ENCODE results near the gene RINT1.
"Not testable (repeated sequence)": the region's sequence is repeated elsewhere in the genome, so short reads cannot be mapped to it uniquely, and the experiment has no call there.

Gene RINT1

DNA sequence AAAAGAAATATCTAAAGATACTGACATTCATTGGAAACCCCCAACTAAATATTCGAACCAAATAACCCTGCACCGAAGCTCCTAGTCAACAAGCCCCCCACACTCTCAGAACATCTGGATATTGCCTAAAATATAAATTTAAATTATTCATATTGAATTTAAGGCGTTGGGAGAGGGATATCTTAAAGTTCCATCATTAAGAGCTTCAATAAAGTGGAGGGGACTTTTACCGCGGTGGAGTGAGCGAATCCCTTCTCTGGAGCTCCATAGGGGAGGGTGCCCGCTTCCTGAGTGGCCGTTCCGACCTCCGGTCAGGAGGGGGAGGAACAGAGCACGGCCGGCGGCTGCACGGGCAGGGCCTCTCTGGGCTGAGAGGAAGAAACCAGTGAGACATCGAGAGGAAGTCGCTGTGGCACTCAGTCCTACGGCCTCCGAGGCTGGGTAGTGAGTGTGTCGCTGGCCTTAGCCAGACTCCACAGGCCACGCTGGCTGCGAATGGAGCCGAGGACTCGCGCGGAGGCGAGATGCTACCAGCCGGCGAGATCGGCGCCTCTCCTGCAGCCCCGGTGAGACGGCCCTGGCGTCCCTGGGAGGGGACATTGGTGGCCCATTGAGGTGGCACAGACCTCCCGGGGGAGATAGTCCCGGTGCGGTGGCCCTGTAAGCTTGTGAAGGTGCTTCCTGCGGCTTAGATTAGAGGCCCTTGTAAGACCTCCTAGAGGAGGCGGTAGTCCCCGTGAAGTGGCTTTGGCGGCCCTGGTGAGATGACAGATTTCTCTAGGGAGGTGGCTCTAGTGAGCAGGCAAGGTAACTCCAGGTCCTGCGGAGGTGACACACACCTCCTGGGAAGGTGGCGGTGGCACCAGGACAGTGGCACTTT lies at the start of gene RINT1:
Gene RINT1, plus strand, starts transcription at position 410 of the 880 bp plus-strand sequence. Its CDS starts 115 bp downstream, at position 525.
- DNase-seq (ENCODE audit: low read depth): peak; percentile 50

DNA sequence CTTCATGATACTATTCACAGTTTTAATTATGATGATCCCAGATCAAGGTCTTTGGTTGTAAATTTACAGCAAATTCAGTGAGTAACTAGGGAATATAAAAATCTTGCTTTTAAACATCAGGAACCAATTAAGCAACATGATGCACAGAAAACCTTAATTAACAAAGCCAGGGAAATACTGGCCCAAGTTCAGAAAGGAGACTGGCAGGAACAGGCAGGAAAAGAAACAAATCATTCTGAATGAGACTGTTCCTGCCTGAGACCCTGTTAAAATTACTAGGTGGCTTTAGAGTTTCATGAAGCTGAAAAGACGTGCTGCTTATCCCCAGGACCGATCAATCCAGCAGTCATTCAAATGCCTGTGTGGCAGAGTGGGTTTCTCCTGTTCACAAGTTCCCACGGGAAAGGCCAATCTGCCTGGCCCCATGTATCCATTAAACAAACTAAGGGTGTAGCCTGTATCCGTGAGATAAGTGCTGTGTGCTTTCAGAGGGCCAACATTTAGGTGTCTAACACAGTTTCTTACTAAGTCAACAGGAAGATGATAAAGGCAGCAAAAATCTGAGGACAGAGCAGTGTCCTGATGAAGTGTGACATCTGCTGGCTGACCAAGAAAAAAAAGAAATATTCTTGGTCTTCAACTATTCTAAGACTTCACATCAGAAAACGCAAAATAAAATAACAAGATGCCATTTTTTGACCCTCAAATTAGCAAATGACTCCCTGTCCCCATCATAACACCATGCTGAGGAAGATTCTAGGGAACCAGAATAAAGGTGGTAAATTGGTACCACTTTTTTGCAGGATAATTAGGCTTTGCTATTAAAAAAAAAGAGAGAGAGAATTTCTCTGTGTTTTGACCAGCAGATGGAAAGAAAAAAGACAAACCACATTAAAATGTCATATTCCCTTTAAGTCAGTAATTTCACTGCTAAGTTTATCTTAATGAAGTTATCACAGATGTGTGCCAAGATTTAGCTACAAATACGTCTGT lies 44.1 kb upstream of the RINT1 start:
- DNase-seq (ENCODE audit: low read depth): peak; percentile 41

DNA sequence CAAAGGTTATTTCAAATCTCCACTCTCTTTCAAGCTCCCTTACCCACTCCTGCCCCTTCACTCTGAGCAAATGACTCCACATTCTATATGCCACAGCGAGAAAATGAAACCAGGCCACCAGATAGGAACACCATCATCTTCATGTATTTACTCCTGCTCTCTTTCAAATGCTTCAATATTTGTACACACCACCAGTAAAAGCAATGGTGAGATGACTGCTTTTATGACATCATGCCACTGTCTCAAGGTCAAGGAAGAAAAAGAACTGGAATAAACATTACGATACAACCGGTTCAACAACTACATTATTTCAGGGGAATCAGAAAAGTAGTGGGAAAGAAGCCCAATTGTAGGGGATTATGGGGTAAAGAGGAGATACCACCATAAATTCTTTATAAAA lies 42.6 kb upstream of the RINT1 start:
- no peak for DNase-seq (ENCODE audit: low read depth)

DNA sequence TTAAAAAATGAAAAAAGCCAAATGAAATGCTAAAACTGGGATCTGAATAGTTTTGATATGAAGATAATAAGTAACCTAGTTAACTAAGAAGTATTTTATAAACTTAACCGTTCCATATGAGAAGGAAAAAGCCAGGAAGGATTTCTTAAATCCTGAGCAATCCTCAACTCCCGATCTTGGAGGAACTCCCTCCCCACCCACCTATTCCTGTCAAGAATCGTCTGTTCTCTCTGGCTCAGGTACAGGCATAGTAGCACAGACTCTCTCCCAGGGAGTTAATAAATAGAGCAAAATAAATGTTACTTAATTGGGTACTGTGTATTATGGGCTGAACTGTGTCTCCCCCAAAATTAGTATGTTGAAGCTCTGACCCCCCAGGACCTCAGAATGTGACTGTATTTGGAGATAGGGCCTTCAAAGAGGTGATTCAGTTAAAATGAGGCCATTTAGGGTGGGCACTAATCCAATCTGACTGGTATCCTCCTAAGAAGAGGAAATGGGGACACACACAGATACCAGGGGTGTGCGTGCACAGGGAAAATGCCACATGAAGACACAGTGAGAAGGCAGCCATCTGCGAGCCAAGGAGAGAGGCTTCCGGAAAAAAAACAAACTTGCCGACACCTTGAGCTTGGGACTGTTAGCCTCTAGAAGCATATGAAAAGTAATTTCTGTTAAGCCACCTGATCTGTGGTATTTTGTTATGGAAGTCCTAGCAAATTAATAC lies 38.6 kb upstream of the RINT1 start:
- no peak for DNase-seq (ENCODE audit: low read depth)

DNA sequence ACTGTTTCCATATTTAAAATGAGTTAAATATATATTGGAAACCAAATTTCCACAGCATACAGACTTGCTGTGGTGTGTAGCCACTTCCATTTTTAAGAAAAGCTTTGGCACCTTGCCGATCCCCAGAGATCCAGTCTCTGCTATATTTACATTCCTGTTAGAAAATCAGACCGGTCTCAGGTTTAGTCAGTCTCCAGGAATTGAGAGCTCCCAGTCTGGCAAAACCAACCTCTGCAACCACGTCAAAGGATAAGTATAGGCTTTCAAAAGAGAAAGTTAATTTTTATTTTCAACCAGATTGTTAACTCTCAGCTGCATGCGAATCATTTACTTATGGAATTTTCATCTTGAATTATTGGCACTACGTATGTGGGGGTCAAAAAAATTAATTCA lies 38.1 kb upstream of the RINT1 start:
- peak; percentile 61 for DNase-seq (ENCODE audit: low read depth)

DNA sequence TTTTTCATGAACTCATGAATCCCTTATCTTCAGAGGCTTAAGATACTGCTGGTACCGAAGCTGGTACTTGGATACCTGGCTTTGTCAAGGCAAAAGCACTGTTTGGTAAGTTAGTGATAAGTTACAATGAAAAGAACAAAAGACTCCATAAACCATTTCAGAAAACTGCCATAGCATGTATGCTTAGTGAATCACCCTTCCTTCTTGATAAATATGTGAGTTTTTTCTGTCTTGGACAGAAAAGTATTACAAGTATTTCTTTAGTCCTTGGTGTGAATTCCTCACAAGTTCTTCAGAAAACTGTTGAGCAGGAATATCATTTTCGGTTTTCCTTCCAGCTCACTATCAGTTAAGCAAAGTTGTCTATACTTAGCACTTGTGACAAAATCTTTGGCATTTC lies 35.5 kb upstream of the RINT1 start:
- no peak for DNase-seq (ENCODE audit: low read depth)

DNA sequence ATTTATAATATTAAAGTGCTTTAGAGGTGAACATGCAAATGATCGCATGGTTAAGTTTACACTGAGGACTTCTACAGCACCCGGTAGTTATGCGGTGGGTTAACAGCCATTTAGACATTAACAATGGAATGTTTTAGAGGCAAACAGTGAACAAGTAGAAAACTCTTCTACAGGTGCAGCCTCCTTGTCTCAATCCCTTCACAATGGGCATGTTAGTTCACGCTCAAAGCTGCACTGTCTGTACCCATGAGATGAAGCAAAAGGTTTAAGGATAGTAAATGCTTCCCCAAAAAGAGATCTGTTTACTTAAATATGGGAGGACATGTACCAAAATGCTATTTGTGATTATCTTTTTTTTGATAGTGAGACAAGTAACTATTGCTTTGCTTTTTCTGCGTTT lies 35.0 kb upstream of the RINT1 start:
- no peak for DNase-seq (ENCODE audit: low read depth)

DNA sequence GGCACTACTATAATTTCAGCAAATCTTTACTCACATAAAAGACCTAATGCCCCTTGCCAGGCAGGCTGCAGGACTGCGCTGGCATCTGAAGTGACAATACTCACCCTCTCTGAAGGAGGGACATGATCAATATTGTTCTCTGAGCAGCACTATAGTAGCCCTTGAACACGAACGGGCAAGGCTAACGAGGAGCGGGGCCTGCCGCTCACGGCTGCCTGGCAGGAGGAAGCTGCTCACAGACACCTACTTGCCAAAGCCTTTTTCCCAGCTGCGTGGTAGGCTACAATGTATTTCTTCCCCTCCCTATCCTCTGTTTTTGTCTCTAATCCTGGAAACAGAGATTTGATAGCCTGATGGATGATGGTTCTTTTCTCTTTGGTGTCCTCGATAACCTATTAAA lies 29.8 kb upstream of the RINT1 start:
- no peak for DNase-seq (ENCODE audit: low read depth)

DNA sequence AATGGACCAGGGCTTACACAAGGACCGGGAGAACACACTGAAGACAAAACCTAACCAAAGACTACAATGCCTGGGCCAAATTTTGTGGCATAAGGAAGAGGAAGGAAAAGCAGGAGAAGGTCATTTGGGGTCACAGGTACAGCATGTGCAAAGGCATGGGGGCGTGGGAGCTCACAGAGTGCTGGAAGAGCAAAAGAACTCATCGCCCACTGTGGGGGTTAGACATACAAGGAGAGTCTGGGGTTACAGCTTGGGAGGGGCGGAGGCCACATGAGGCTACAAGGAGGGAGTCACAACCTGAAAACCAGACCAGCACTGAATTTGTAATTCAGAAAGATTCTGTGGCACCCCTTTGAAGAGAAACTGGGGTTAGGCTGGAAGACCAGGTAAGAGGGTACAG lies 19.6 kb upstream of the RINT1 start:
- no peak for DNase-seq (ENCODE audit: low read depth)

DNA sequence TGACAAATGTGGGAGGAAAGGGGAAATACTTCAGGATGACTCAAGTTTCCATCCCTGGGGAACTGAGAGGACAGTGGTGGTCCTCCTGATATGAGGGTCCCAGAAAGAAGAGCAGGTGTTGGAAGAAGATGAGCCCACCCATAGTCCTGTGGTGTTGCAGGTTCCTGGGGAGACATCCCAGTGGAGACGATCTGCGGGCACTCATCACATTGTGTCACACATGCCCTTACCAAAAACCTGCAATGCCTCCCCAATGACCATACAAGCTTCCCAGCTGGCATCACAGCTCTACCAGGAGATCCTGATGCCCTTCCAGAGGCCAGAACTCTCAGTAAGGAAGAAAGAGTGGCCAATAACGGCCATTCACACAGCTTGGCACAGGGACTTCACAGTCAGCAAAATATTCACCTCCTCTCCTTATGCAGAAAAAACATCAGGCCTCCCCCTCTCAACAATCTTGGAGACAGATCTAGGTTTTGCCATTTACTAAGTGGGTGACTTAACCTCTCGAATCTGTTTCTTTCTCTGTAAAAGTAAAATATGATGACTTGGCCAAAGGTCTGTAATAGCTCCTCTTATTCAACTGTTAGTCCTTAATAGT lies 19.0 kb upstream of the RINT1 start:
- DNase-seq (ENCODE audit: low read depth): no peak

DNA sequence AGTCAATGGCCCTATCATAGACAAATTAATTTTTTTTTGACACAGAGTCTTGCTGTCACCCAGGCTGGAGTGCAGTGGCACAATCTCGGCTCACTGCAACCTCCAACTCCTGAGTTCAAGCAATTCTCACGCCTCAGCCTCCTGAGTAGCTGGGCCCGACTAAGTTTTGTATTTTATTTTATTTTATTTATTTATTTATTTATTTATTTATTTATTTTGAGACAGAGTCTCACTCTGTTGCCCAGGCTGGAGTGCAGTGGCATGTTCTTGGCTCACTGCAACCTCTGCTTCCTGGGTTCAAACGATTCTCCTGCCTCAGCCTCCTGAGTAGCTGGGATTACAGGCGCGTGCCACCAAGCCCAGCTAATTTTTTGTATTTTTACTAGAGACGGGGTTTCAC lies 16.4 kb upstream of the RINT1 start:
- DNase-seq (ENCODE audit: low read depth): not testable (repeated sequence)

DNA sequence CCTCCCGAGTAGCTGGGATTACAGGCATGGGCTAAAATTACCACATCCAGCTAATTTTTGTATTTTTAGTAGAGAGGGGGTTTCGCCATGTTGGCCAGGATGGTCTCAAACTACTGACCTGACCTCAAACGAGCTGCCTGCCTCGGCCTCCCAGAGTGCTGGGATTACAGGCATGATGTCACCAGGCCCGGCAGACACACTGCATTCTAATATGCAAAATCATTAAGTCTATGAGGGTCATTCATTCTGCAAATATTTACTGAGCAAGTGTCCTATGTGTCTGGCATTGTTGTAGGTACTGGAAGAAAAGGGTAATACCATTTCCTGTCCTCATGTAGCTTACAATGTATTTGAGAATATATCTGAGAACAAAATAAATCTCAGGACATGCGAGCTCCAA lies 12.6 kb upstream of the RINT1 start:
- no peak for DNase-seq (ENCODE audit: low read depth)

DNA sequence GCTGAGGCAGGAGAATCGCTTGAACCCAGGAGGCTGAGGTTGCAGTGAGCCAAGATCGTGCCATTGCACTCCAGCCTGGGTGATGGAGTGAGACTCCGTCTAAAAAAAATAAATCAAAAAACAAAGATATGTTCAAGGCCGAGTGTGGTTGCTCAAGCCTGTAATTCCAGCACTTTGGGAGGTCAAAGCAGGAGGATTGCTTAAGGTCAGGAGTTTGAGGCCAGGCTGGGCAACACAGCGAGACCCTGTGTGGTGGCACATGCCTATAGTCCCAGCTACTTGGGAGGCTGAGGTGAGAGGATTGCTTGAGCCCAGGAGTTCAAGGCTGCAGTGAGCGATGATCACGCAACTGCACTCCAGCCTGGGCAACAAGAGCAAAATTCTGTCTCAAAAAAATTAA lies 11.4 kb upstream of the RINT1 start:
- not testable (repeated sequence) for DNase-seq (ENCODE audit: low read depth)

DNA sequence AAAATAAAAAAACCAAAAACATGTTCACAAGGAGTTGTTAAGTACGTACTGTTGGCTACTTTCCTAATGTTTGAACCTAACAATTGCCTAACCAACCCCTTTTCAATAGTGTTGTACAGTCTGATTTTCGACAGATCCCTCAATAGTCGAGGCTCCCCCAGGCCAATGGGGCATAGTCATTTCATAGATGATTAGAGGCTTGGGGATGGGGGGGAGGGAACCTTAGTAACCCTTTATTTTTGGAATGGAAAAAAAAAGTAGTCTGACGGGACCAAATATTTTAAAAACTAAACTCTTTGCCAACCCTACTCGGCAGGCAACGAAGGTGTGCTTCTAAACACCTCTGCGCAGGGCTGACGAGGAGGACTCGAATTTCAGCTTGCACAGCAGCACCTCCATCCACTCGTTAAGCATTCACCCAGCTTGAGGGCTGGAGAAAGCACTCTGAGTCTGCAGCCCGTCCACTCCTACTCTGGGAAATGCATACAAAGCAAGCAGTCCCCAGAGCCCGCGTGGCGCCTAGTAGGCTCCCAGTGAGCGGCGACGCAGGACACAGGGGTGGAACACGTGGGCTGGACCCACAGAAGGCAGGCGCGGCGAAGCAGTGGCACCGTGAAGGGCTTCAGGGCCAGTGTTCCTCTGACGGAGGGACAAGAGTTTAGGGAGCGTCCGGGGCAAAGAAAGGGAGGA lies 10.8 kb upstream of the RINT1 start:
- no peak for DNase-seq (ENCODE audit: low read depth)

DNA sequence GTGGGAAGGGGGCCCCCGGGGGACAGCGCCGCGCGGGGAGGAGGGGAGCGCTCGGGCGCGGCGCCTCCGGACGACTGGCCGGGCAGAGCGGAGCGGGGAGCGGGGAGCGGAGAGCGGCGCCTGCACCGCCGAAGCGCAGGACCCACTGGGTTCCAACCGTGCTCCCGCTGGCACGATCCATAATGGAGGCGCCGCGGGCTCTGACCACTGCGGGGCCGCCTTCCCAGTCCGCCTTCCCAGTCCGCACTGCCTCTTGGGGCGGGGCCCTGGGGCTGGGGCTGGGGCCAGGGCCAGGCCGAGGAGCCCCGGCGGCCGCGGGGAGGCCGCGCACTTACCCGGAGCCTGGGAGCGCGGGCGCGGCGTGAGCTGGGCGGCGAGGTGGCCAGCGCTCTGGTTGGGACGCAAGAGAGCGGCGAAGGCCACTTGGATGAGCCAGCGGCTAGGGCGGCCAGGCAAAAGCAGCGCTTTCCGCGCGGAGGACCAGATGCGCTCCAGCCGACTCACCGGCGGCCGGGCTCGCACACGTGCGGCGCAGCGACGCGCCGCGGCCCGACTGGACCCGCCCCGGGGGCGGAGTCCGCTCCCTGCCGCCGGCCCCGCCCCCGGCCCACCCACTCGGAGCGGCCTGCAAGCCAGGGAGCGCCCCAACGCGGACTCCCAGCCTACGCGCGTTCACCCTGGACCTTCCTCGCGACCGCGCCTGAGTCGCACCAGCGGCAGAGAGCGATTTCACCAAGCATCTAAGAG lies 10.1 kb upstream of the RINT1 start, which contains the start of gene PUS7:
Gene PUS7, minus strand, starts transcription at position 555 of the 747 bp plus-strand sequence. CDS start 13,759 bp downstream, outside the sequence.
- DNase-seq (ENCODE audit: low read depth): peak; percentile 40

DNA sequence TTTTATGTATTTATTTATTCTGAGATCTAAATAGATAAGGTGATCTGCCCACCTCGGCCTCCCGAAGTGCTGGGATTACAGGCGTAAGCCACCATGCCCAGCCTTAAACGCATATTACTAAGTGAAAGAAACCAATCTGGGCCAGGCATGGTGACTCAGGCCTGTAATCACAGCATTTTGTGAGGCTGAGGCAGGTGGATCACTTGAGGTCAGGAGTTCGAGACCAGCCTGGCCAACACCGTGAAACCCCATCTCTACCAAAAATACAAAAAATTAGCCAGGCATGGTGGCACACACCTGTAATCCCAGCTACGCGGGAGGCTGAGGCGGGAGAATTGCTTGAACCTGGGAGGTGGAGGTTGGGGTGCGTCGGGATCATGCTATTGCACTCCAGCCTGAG lies 7.6 kb upstream of the RINT1 start:
- not testable (repeated sequence) for DNase-seq (ENCODE audit: low read depth)

DNA sequence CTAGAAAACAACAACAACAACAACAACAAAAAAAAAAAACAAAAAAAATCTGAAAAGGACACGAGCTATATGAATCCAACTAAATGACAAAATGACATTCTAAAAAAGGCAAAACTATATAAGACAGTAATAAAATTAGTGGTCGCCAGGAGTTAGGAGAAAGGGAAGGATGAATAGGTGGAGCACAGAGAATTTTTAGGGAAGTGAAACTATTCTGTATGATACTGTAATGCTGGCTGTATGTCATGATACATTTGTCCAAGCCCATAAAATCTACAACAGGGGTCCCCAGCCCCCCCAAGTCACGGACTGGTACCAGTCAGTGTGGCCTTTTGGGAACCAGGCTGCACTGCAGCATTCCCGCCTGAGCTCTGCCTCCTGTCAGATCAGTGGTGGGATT lies 7.2 kb upstream of the RINT1 start:
- DNase-seq (ENCODE audit: low read depth): no peak

DNA sequence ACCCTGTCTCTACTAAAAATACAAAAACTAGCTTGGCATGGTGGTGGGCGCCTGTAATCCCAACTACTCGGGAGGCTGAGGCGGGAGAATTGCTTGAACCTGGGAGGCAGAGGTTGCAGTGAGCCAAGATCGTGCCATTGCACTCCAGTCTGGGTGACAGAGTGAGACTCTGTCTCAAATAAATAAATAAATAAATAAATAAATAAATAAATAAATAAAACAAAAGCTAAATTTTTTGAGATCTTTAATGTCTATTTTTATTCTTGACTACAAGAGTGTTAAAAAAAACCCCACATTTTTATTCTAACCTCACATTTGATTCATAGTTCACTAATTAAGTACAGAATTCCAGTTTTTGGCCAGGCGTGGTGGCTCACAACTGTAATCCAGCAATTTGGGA lies 4.3 kb upstream of the RINT1 start:
- DNase-seq (ENCODE audit: low read depth): not testable (repeated sequence)

DNA sequence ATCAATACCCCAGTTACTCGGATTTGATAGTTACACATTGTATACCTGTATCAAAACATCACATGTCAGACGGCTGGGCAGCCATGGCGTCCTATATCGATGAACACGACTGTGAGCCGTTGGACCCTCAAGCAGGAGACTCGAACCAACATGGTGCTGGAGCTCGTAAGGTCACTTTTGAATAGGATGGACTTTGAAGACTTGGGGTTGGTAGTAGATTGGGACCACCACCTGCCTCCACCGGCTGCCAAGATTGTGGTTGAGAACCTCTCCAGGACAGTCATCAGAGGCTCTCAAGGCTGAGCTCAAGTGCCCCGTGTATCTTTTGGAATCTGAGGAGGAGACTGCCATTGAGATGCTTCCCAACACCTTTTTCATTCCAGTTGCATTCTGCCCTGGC lies 1.9 kb upstream of the RINT1 start:
- DNase-seq (ENCODE audit: low read depth): no peak

DNA sequence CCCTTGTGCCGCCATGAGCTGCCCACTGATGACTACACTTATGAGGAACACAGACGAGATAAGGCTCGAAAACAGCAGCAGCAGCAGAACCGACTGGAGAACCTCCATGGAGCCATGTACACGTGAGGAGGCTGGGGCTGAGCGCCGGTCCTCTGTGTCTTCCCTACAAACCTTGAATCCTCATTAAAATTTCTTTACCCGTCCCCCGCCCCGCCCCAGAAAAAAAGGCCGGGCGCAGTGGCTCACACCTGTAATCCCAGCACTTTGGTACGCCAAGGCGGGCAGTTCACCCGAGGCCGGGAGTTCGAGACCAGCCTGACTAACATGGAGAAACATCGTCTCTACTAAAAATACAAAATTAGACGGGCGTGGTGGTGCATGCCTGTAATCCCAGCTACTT lies 1.5 kb upstream of the RINT1 start:
- no peak for DNase-seq (ENCODE audit: low read depth)

Measured in HS-5 (cell line).